Activated CD4-positive, alpha-beta T cell treated with anti-CD3 and anti-CD28 coated beads, Interleukin-2, Interleukin-4, amounts not matched to agents 100 ng/mL and 50 ng/mL, durations not matched to agents 16 hours and 8 hours (primary cell): ENCODE results near the gene UNC79.

ENCODE experiments used
- DNase-seq: peaks from one replicate; pipeline ENCODE4 v3.0.0-alpha.2; 2020; ENCODE audit warnings: low spot score

UNC79 gene

DNA sequence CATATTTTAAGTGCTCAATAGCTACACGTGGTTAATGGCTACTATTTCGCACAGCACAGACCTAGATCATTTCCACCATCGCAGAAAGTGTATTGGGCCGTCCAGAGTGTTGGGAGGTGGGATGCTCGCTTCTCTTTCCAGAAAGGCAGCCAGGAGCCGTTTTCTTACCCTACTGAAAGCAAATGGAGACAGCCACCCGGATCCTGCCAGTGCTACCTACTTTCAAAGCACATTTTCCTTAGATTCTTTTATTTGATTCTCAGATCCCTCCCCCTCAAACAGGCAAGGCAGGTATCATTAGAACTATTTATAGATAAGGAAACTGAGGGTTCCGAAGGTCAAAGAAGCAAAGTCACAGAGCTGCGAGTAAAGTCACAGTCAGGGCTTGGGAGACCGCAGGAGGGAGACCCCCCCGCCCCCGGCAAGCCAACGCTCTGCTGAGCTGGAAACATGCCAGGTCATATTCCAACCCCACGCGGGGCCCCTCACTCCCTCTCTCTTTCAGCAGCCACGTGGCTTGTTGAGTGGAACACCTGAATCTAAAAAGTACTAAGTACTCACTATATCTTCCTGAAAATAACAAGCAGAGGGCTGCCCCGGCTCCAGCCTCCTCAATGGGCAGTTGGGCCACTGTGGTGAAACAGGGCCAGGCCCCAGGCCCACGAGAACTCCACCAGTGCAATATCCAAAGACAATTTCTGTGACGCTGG, 321.4 kb downstream of the UNC79 start:
- DNase-seq: no peak

DNA sequence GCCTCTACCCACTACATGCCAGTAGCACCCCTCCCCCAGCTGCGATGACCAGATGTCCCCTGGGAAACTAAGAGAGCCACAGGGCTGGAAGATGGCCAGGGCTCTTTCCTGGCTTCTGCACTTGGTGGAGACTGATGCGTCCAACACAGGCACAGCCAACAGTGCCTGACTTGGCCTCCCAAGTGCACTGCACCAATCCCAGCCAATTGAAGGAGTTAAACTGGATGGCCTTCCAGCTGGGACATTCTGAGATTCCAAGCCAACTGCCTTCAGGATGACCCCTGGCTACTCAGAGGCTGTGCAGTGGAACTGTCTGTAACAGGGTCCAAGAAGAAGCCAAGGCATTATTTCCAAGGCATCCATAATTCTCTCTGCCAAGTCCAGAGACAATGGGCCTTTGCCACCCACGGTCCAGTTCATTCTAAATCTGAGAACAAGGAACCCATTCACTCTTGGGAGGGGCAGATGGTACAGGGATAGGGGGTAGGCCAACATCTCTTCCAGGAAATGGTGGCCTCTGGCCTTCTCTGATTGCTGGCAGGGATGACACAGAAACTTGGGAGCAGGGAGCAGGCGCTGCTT, 322.3 kb downstream of the UNC79 start:
- DNase-seq: no peak

DNA sequence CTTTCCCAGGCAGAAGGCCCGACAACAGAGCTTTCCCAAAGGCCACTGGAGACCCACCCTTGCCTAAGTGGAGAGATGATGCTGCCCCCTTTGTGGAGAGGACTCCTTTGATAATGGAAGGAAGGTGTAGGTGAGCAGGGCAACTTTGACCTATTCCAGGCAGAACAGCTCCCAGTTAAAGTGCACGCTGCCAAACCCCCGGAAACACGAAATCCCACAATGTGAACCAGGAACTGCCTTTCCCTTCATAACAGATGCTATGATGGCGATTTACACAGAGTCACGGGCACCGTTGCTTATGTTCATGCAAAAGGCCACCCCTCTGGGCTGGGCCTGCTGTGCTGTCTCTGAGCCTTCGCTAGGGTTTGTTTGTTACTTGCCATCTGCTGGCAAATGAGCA, 322.9 kb downstream of the UNC79 start:
- DNase-seq: no peak

DNA sequence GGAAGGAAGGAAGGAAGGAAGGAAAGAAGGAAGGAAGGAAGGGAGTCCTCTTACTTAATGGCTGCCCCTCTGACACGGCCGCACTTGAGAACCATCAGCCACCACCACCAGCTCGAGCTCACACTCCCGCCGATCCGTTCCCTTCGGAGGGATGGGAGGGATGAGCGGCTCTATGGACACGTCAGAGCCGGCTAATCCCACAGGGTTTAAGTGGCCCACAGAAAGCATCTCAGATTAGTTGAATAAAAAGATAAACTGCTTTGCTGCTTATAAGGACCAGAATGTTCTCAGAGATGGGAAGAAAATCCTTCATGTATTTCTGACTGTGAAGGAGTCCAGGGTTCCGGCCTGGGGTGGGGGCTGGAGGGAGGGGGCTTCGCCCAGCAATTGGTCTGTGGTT, 326.5 kb downstream of the UNC79 start:
- DNase-seq: no peak
